NCI-H1048 (cell line): ENCODE data around the gene TIGAR.

Source experiments
- DNase-seq: peaks from one replicate; lab custom pipeline; 2025; lab: John Stamatoyannopoulos, UW

Gene TIGAR

DNA sequence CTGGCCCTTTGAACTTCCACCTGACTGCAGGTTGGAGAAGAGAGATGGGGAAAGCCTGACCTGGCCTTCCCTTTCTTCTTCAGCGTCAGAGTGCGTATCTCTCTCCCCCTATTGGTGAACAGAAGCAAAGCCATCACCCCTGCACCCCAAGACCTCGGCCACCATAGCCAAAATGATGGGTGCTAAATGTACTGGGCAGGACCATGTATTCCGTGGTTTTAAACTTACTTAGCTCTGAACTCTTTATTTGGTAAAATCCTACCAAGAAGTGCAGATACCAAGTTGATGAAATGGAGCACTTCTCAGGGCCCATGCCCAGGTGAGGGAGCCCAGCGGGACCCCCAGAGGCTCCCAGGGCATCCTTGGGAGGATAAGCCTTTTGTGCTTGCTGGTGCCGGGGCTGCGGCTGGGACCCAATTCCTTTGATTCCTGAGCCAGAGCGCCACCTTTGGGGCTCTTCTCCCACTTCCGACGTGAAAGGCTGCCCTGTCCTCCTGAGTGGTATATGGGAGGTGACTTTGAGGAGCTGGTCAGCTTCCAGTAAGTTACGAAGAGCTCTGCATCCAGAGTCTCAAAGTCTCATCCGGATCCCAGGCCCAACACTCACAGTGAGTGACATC is 38.0 kb upstream of the TIGAR start:
- no peak for DNase-seq

DNA sequence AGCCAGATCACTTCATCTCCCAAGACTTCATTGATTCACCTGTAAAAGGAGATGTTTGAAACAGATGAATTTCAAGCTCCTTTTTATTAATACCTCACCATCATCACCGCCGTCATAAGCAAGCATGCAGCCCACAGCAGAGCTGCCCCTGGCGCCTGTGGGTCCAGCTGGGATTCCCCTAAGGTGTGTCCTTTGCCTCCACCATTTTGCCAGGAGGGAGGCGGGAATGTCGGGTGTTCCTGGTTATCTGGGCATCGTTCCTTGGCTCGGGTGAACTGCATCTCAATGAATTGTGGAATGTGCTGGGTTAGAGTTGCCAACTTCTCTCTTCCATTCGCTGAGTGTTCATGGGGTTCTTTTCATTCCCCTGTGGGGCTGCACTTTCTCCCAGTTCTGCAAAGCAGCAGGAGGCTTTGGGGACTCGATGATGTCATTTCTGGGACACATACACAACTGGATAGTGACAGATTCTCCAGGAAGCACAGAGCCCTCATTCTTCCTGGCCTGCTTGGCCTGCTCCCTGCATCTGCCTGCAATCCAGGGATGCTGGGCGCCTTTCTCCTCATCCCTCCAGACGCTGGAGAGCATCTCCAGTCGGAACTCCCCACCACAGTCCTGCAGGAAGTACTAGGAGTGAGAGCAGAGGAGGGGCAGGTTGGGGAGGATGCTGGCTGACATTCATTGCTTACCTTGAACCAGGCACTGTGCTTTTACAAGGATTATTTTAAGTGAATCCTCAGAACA is 37.3 kb upstream of the TIGAR start:
- DNase-seq: no peak

GRCh38 chr12:4284306-4284705 is 36.7 kb upstream of the TIGAR start:
- DNase-seq: no peak

- no peak for DNase-seq
These were observed 35.9 kb upstream of the TIGAR start for GRCh38 chr12:4285070-4285469.

DNA sequence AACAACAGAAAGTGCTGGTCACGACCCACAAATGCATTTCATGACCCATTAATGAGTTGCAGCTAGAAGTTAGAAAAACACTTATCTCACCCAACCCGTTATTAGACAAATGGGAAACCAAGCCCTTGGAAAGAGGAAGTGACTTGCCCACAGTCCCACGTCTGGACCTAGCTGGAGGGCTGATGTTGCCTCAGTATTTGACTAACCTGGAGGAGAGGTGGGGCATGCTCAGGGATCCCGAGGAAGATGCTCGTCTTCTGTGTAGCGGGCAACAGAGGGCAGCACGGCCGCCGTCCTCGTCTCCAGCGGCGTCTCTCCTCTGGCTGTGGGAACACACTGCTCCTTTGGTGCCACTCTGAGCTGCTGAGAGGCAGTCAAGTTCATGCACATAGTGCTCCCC is 34.8 kb upstream of the TIGAR start:
- no peak for DNase-seq

- DNase-seq: no peak
These were observed 34.2 kb upstream of the TIGAR start for GRCh38 chr12:4286771-4287317.

GRCh38 chr12:4287325-4288211 is 33.4 kb upstream of the TIGAR start:
- DNase-seq: no peak

DNA sequence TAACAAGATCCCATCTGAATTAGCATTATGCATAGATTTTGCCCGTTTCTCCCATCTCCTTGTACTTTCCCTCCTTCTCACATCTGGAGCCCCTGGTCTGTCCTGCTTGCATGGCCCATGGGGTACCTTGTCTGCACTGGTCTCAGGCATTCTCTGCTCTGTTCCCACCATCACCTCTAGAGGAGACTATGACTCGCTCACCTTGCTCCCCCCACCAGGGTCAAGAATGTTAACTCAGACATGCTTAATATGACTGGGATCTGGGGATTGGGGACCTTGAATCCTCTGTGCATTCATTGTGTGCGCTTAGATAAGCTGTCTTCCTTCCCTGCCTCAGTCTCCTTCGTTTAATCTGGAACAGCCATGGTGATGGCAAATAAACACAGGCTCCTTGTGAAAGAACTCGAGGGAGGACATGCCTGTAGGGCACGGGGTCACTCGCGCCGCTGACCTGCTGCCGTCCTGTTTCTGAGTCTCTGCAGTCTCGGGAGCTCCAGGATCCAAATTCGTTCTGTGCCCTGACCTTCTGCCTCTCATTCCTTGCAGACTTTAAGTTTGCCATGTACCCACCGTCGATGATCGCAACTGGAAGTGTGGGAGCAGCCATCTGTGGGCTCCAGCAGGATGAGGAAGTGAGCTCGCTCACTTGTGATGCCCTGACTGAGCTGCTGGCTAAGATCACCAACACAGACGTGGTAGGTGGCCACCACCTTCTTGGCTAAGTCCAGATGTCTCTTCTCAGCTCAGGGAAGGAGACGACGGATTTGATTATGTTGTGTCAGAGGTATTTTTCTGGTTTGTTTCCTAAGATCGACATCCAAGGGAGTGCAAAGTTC is 32.5 kb upstream of the TIGAR start:
- no peak for DNase-seq

- no peak for DNase-seq
These were observed 31.7 kb upstream of the TIGAR start for GRCh38 chr12:4289231-4289878.

DNA sequence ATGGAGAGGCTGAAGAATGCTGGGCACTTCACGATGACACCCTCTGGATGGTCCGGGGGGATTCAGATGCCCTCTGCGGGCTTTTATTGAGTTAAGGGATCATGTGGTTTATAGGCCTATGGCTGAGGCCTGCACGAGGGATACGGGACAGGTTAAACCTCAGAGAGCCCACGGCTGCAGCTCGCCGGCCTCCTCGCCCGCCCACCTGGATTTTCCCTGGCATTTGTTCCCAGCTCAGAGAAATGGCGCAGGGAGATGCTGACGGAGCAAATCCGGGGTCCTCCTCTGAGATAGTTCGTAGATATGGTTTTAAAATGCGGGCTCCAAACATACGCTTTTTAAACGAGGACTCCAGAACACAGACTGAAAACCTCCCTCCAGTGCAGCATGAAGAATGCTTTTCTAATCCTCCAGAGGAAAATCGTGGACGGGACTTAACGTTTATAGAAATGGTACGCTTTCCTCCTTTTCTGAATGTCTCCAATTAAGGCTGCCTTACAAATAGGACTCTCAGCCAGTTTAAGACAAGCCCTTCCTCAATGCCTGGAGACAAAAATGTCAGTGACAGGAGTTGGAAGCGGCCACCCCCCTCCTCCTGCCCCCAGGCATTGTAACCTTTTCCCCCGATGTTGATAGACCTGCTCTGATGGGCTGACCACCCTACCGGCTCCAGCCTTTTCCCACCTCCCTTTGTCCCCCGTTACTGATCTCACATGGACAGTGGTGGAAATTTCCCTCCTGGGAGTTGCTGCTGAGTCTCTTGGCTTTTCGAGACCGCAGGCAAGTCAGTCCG is 30.8 kb upstream of the TIGAR start:
- DNase-seq: no peak

DNA sequence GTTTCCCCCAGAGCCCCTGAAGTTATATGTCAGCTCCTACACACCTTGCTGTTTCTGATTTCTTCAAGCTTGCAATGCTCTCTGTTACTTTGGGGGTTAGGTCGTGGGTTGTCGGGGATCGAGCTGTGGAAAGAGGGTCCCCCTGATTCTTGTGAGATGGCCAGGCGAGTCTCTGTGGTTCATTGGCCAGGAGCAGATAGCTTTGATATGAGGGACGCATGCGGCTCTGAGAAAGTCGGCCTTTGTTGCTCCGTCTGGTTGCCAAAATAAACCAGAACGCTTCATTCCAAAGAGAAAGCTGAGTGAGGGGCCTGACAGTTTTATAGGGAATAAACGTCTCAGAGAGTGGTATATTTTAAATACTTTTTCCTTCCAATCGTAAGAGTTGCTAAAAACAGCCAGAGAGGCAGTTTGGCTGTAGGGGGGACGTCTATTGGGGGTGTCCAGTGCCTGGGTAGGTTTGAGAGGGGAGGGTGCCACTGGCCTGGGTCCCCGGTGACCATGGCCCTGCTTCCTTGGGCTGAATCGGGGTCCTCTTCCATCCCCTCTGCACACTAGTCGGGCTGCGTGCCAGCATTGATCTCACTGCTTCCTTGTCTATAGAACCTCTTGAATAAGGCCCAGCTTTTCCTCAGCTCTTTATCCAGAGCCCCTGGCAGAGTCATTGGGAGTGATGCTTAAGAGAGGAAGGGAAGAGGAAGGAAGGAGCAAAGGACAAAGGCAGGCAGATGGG is 28.5 kb upstream of the TIGAR start:
- DNase-seq: no peak

DNA sequence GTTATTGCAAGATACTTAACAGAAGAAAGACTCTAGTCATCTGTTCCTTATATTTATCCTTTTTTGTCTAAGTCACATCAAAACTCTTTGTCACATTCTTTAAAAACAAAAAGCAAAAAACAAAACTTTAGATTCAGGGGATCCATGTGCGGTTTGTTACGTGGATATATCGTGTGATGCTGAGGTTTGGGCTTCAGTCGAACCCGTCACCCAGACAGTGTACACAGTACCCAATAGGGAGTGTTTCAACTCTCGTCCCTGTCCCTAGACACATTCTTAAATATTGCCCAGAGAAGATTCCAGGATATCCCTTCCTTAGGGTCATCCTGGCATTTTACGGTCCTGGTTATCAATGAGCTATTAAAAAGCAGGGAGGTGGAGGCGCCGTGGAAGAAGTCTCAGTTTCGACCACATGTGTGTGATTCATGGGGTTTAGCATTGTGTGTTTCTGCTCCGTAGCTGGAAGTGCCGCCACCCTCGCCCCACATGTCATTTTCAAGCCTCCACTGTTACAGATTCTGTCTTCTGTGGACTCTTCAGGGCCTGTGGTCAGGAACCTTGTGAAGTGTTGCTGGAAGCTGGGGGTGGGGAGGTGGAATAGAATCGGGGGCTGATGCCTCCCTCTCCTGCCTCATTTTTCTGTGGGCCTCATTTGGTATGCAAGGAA is 27.6 kb upstream of the TIGAR start:
- no peak for DNase-seq

GRCh38 chr12:4293966-4294505 is 27.0 kb upstream of the TIGAR start:
- no peak for DNase-seq

DNA sequence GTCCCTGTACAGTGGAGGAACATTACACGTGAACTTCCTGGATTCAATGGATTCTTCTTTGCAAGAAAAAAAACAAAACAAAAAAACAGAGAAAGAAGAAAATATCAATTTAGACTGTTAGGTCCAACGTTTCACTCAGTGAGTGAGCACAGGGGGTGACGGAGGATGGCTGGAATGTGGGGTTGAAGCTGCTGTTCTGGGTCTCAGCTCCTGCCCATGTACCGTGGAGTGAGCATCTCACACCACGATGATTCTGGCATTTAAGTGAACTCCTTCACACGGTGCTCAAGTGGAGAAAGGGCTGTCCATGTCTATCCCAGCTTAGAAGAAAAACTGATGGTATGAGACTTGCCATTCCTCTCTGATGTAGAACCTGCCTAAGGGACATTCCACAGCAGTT is 24.3 kb upstream of the TIGAR start:
- DNase-seq: no peak

- DNase-seq: no peak
These were observed 23.4 kb upstream of the TIGAR start for GRCh38 chr12:4297617-4298016.

DNA sequence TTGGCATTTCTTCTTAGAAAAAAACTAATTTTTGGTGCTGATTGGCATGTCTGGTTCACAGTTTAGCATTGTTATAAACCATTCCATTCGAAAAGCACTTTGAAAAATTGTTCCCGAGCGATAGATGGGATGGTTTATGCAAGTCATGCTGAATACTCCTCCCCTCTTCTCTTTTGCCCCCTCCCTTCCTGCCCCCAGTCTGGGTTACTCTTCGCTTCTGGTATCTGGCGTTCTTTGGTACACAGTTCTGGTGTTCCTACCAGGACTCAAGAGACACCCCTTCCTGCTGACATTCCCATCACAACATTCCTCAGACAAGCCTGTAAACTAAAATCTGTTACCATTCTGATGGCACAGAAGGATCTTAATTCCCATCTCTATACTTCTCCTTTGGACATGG is 20.1 kb upstream of the TIGAR start:
- DNase-seq: no peak

DNA sequence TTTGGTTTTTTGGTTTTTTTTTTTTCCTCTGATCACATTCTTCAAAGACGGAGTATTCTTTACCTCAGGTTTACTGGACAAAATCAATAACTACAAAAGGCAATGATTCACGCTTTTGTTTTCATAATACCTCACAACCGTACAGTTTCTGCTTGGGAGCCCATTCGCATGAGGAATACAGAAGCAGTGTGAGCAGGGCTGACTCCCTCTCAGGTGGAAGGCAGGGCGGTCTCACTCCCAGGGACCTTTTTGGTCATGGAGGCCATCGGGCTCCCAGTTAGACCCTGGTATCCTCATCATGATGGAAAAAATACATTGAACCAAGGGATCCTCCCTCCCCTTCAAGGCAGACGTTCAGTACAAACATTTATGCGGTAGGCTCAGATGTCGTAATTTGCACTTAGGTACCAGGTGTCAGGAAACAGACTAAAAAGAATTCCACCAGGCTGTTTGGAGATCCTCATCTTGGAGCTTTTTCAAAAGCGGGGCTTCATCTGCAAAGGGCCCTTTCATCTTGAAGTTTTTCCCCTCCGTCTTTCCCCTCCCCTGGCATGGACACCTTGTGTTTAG is 19.0 kb upstream of the TIGAR start:
- DNase-seq: no peak

GRCh38 chr12:4302881-4303280 is 18.1 kb upstream of the TIGAR start:
- DNase-seq: no peak

GRCh38 chr12:4303750-4304149 is 17.3 kb upstream of the TIGAR start:
- no peak for DNase-seq
